ENCODE results near the gene NENF. TPM values are rescaled to one million over a fixed set of nuclear protein-coding genes. Genes with fewer than 3 reads are reported as not detected.

Gene NENF
- total RNA-seq, 1 experiment from 2014 or later = 71.8 TPM

DNA sequence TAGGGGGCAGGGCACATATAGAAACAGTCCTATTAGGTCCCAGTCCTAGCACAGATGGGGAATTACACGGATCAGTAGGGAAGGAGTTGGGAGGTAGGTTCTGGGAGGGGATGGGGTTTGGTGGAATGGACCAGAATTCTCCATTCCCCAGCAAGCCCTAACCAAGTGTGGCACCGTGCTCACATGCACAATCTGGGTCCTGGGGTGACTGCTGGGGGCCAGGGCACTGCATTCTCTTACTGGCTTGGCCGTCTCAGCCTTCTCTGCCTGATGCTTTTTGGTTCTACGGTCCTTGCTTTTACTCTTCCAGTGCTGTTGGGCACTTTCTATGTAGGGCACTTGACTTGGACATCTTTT, 53.9 kb downstream of the NENF start:
- peak overlapping the region; percentile 63 for H3K4me2 ChIP-seq

DNA sequence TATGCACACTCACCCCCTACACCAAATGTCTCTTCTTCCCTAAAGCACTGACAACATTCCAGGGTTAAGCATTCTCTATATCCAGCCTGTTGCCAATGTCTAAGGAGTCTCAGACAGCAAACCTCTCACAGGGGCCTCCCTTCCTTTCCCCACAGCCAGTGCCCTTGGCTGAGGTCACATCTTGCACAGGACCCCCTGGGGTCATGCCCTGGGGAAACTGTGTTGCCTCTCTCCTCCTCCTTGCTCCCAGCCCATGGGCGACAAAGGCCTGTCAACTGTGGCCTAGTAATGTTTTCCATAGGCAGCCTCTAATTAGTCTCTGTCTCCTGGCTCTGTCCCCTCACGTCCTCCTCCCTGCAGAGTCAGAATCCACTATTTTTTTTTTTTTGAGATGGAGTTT, 54.6 kb downstream of the NENF start:
- Histone ChIP-seq H3K4me3 (no peak overlapping the region), H3K4me2 (no peak overlapping the region), H3K9me3 (ENCODE audit: insufficient read depth, low read depth) (no peaks in the 10 kb centered on the region), H3K27me3 (ENCODE audit: insufficient read depth, low read depth) (no peaks in the 10 kb centered on the region), H3K4me1 (replicated peaks; ENCODE audit: insufficient read depth) (peaks cover 67% of the 10 kb centered on the region), H3K36me3 (ENCODE audit: low read depth) (no peaks in the 10 kb centered on the region), H4K20me1 (ENCODE audit: insufficient read depth) (no peaks in the 10 kb centered on the region), H3K27ac (no peak overlapping the region), H2AFZ (no peak overlapping the region), H3K9me2 (ENCODE audit: insufficient read depth) (no peaks in the 10 kb centered on the region), H3K79me2 (ENCODE audit: low read depth) (no peaks in the 10 kb centered on the region), H3F3A (ENCODE audit: insufficient read depth, low read depth) (peaks cover 48% of the 10 kb centered on the region)
- intact Hi-C loops (cut with micrococcal nuclease; ENCODE audit: unreplicated experiment) = no loop called here
- DNase-seq = no peak
- CTCF ChIA-PET = no interaction called here
- POLR2A ChIA-PET (ENCODE audit: unreplicated experiment) = interaction anchor here (0.7 kb wide), 1 partner anchor 71 kb away, joined by 41 read pairs; no protein-coding TSS in a partner anchor
- TF ChIP-seq EZH2 (IDR thresholded peaks at IDR 0.05; ENCODE audit: low read depth) (no peak), CTCF (conservative IDR thresholded peaks at IDR 0.05) (no peak)
- no TSS peak for BruUV-seq (replicated peaks)

More for the DNA sequence above, 53.9 kb downstream of the NENF start:
- Histone ChIP-seq H3K79me2 (ENCODE audit: low read depth) (no peaks in the 10 kb centered on the region), H3K9me3 (ENCODE audit: insufficient read depth, low read depth) (no peaks in the 10 kb centered on the region), H3F3A (ENCODE audit: insufficient read depth, low read depth) (peaks cover 53% of the 10 kb centered on the region), H3K27ac (peak overlapping the region; percentile 81), H3K4me1 (replicated peaks; ENCODE audit: insufficient read depth) (peaks cover 74% of the 10 kb centered on the region), H3K4me3 (no peak overlapping the region), H2AFZ (no peak overlapping the region), H3K36me3 (ENCODE audit: low read depth) (no peaks in the 10 kb centered on the region), H4K20me1 (ENCODE audit: insufficient read depth) (no peaks in the 10 kb centered on the region), H3K9me2 (ENCODE audit: insufficient read depth) (no peaks in the 10 kb centered on the region), H3K27me3 (ENCODE audit: insufficient read depth, low read depth) (no peaks in the 10 kb centered on the region)
- ChIA-PET POLR2A (ENCODE audit: unreplicated experiment) (no interaction called here), CTCF (no interaction called here)
- intact Hi-C loops (cut with micrococcal nuclease; ENCODE audit: unreplicated experiment) = loop anchor here (1.0 kb wide), 6 partner anchors 19 to 181 kb away; partner anchors contain the start of gene ATF3
- no peak for DNase-seq
- no peak for TF ChIP-seq CTCF (conservative IDR thresholded peaks at IDR 0.05)
- no peak for TF ChIP-seq EZH2 (IDR thresholded peaks at IDR 0.05; ENCODE audit: low read depth)
- no TSS peak for BruUV-seq (replicated peaks)

GRCh38 chr1:212487774-212488435, 55.2 kb downstream of the NENF start:
- H2AFZ ChIP-seq = no peak overlapping the region
- intact Hi-C loops (cut with micrococcal nuclease; ENCODE audit: unreplicated experiment) = no loop called here
- no peak overlapping the region for H3K4me3 ChIP-seq
- POLR2A ChIA-PET (ENCODE audit: unreplicated experiment) = no interaction called here
- peaks cover 46% of the 10 kb centered on the region for H3F3A ChIP-seq (ENCODE audit: insufficient read depth, low read depth)
- BruUV-seq (replicated peaks) = no TSS peak
- CTCF ChIA-PET = no interaction called here
- H3K27ac ChIP-seq = peak overlapping the region; percentile 84
- peak overlapping the region; percentile 33 for H3K4me2 ChIP-seq
- H3K79me2 ChIP-seq (ENCODE audit: low read depth) = no peaks in the 10 kb centered on the region
- no peaks in the 10 kb centered on the region for H3K27me3 ChIP-seq (ENCODE audit: insufficient read depth, low read depth)
- no peak for TF ChIP-seq CTCF (conservative IDR thresholded peaks at IDR 0.05)
- no peak for TF ChIP-seq EZH2 (IDR thresholded peaks at IDR 0.05; ENCODE audit: low read depth)
- no peaks in the 10 kb centered on the region for H4K20me1 ChIP-seq (ENCODE audit: insufficient read depth)
- H3K36me3 ChIP-seq (ENCODE audit: low read depth) = no peaks in the 10 kb centered on the region
- H3K9me2 ChIP-seq (ENCODE audit: insufficient read depth) = no peaks in the 10 kb centered on the region
- peaks cover 61% of the 10 kb centered on the region for H3K4me1 ChIP-seq (replicated peaks; ENCODE audit: insufficient read depth)
- no peaks in the 10 kb centered on the region for H3K9me3 ChIP-seq (ENCODE audit: insufficient read depth, low read depth)
- DNase-seq = no peak
